Neural cell (in vitro differentiated cells): ENCODE data around the gene SH3PXD2B. TPM values are rescaled to one million over a fixed set of nuclear protein-coding genes. Genes with fewer than 3 reads are reported as not detected.

Experiments
- H2AFZ ChIP-seq: fragments of 200-600, 300-800 bp; sonication (generic), shearing (Covaris generic); 2 replicates; pipeline ENCODE4 v1.6.0; 2014; ENCODE audit warnings: low read depth, mild to moderate bottlenecking, antibody characterized with exemption, low read length, moderate library complexity
- H3F3A ChIP-seq: fragments of 200-600 bp; shearing (Covaris generic); 2 replicates; pipeline ENCODE4 v1.6.1; 2016; ENCODE audit warnings: mild to moderate bottlenecking, moderate library complexity, mixed read lengths, antibody characterized with exemption, low read length; ENCODE audit not compliant: insufficient read depth, poor library complexity, severe bottlenecking
- H3K27ac ChIP-seq: fragments of 200-600, 300-800 bp; sonication (generic), shearing (Covaris generic); 2 replicates; pipeline ENCODE4 v1.5.1; 2014; ENCODE audit warnings: mild to moderate bottlenecking, low read length, moderate library complexity
- H3K27me3 ChIP-seq: fragments of 300-800, 200-600 bp; sonication (generic), shearing (Covaris generic); 2 replicates; pipeline ENCODE4 v1.6.0; 2014; ENCODE audit warnings: mild to moderate bottlenecking, low read depth, low read length, moderate library complexity; ENCODE audit not compliant: insufficient read depth
- H3K36me3 ChIP-seq: fragments of 300-800, 200-600 bp; sonication (generic), shearing (Covaris generic); 2 replicates; pipeline ENCODE4 v1.5.1; 2014; ENCODE audit warnings: mild to moderate bottlenecking, antibody characterized with exemption, low read length, moderate library complexity; ENCODE audit not compliant: insufficient read depth
- H3K4me2 ChIP-seq: fragments of 300-800, 200-600 bp; sonication (generic), shearing (Covaris generic); 2 replicates; pipeline ENCODE4 v1.6.0; 2014; ENCODE audit warnings: mild to moderate bottlenecking, low read length
- H3K4me3 ChIP-seq: fragments of 300-800, 200-600 bp; sonication (generic), shearing (Covaris generic); 2 replicates; pipeline ENCODE4 v1.5.1; 2014; ENCODE audit warnings: mild to moderate bottlenecking, low read length, moderate library complexity
- H3K79me2 ChIP-seq: fragments of 200-600 bp; shearing (Covaris generic); replicated peaks from 2 replicates; pipeline ENCODE4 v1.6.0; 2014; ENCODE audit warnings: mild to moderate bottlenecking, low read length, moderate library complexity; ENCODE audit not compliant: insufficient read depth
- H3K9ac ChIP-seq: fragments of 300-800, 200-600 bp; sonication (generic), shearing (Covaris generic); 2 replicates; pipeline ENCODE4 v1.6.1; 2016; ENCODE audit warnings: mild to moderate bottlenecking, low read length, mixed read lengths
- H3K9me2 ChIP-seq: fragments of 200-600 bp; shearing (Covaris generic); 2 replicates; pipeline ENCODE4 v1.6.1; 2016; ENCODE audit warnings: mild to moderate bottlenecking, low read length, mixed read lengths; ENCODE audit not compliant: insufficient read depth
- H3K9me3 ChIP-seq: fragments of 200-600, 300-800 bp; sonication (generic), shearing (Covaris generic); 2 replicates; pipeline ENCODE4 v1.6.1; 2016; ENCODE audit warnings: mild to moderate bottlenecking, mixed run types, low read length, moderate library complexity, mixed read lengths
- H4K20me1 ChIP-seq: fragments of 200-600 bp; shearing (Covaris generic); 2 replicates; pipeline ENCODE4 v1.6.1; 2016; ENCODE audit warnings: mild to moderate bottlenecking, mixed run types; ENCODE audit not compliant: insufficient read depth
- EP300 ChIP-seq: fragments of 450-650 bp; conservative IDR thresholded peaks from 2 replicates; pipeline ENCODE4 v1.6.1; 2014; ENCODE audit warnings: antibody characterized with exemption, mild to moderate bottlenecking, moderate library complexity; ENCODE audit not compliant: poor library complexity, severe bottlenecking
- EZH2 ChIP-seq: fragments of 200-600, 300-800 bp; shearing (Covaris generic), sonication (generic); IDR thresholded peaks from 2 replicates; pipeline ENCODE4 v1.6.1; 2014; ENCODE audit warnings: antibody characterized with exemption, low read length, borderline replicate concordance, mild to moderate bottlenecking; ENCODE audit not compliant: insufficient read depth, poor library complexity, severe bottlenecking
- MXI1 ChIP-seq: fragments of 450-650 bp; conservative IDR thresholded peaks from 2 replicates; pipeline ENCODE4 v1.6.1; 2014; ENCODE audit warnings: antibody characterized with exemption, mild to moderate bottlenecking; ENCODE audit not compliant: poor library complexity, severe bottlenecking
- POLR2AphosphoS5 ChIP-seq: IDR thresholded peaks from 2 replicates; pipeline ENCODE4 v1.6.1; 2012
- RAD21 ChIP-seq: fragments of 450-650 bp; conservative IDR thresholded peaks from 2 replicates; pipeline ENCODE4 v1.6.1; 2014; ENCODE audit warnings: antibody characterized with exemption, mild to moderate bottlenecking, moderate library complexity
- SMC3 ChIP-seq: fragments of 450-650 bp; conservative IDR thresholded peaks from 2 replicates; pipeline ENCODE4 v1.6.1; 2014; ENCODE audit warnings: antibody characterized with exemption, mild to moderate bottlenecking, moderate library complexity; ENCODE audit not compliant: poor library complexity
- TAF1 ChIP-seq: IDR thresholded peaks from 2 replicates; pipeline ENCODE4 v1.6.1; 2012; ENCODE audit warnings: low read depth
- polyA plus RNA-seq: library from polyadenylated mRNA; depleted of rRNA; stranded (reverse); fragments of >200 nt; gene quantifications from 2 replicates; pipeline ENCODE4 v1.2.3, GENCODE V29; 2014
- TF ChIP-seq, protein P1 (sequence below): fragments of 450-650 bp; IDR thresholded peaks from 2 replicates; pipeline ENCODE4 v1.5.1; 2014; ENCODE audit warnings: antibody characterized with exemption, mild to moderate bottlenecking, moderate library complexity; ENCODE audit not compliant: poor library complexity, severe bottlenecking
- TF ChIP-seq, protein P2 (sequence below): IDR thresholded peaks from 2 replicates; pipeline ENCODE4 v1.6.1; 2012; ENCODE audit warnings: borderline replicate concordance

Gene SH3PXD2B
- polyA plus RNA-seq, 1 donor from 2014 or later, result 11.7 TPM

DNA sequence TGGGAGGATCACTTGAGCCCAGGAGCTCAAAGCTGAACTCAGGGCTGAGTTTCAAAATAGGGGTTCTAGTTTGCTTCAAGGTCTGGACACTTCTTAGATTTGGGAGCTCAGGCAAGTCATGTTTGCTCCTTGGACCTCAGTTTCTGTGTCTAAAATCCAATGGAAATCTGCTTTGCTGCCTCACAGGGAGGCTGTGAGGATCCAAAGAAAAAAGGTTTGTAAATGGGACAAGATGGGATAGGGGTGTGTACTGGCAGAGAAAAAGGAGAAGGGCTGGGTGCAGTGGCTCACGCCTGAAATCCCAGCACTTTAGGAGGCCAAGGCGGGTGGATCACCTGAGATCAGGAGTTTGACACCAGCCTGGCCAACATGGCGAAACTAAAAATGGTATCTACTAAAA is 39.6 kb upstream of the SH3PXD2B start:
- no peaks in the 10 kb centered on the region for H3K79me2 ChIP-seq
- H4K20me1 ChIP-seq, result no peaks in the 10 kb centered on the region
- no peaks in the 10 kb centered on the region for H3K9me2 ChIP-seq
- no peak overlapping the region for H3K9ac ChIP-seq
- no peak overlapping the region for H2AFZ ChIP-seq
- H3K4me2 ChIP-seq, result no peak overlapping the region
- no peaks in the 10 kb centered on the region for H3K27me3 ChIP-seq
- TF ChIP-seq EZH2 (no peak), RAD21 (no peak), EP300 (no peak), SMC3 (no peak), TAF1 (no peak), MXI1 (no peak), POLR2AphosphoS5 (no peak)
- TF ChIP-seq, protein P1, sequence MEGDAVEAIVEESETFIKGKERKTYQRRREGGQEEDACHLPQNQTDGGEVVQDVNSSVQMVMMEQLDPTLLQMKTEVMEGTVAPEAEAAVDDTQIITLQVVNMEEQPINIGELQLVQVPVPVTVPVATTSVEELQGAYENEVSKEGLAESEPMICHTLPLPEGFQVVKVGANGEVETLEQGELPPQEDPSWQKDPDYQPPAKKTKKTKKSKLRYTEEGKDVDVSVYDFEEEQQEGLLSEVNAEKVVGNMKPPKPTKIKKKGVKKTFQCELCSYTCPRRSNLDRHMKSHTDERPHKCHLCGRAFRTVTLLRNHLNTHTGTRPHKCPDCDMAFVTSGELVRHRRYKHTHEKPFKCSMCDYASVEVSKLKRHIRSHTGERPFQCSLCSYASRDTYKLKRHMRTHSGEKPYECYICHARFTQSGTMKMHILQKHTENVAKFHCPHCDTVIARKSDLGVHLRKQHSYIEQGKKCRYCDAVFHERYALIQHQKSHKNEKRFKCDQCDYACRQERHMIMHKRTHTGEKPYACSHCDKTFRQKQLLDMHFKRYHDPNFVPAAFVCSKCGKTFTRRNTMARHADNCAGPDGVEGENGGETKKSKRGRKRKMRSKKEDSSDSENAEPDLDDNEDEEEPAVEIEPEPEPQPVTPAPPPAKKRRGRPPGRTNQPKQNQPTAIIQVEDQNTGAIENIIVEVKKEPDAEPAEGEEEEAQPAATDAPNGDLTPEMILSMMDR, result no peak
- TF ChIP-seq, protein P2, sequence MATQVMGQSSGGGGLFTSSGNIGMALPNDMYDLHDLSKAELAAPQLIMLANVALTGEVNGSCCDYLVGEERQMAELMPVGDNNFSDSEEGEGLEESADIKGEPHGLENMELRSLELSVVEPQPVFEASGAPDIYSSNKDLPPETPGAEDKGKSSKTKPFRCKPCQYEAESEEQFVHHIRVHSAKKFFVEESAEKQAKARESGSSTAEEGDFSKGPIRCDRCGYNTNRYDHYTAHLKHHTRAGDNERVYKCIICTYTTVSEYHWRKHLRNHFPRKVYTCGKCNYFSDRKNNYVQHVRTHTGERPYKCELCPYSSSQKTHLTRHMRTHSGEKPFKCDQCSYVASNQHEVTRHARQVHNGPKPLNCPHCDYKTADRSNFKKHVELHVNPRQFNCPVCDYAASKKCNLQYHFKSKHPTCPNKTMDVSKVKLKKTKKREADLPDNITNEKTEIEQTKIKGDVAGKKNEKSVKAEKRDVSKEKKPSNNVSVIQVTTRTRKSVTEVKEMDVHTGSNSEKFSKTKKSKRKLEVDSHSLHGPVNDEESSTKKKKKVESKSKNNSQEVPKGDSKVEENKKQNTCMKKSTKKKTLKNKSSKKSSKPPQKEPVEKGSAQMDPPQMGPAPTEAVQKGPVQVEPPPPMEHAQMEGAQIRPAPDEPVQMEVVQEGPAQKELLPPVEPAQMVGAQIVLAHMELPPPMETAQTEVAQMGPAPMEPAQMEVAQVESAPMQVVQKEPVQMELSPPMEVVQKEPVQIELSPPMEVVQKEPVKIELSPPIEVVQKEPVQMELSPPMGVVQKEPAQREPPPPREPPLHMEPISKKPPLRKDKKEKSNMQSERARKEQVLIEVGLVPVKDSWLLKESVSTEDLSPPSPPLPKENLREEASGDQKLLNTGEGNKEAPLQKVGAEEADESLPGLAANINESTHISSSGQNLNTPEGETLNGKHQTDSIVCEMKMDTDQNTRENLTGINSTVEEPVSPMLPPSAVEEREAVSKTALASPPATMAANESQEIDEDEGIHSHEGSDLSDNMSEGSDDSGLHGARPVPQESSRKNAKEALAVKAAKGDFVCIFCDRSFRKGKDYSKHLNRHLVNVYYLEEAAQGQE, result no peak
- no peak overlapping the region for H3K4me3 ChIP-seq
- no peak overlapping the region for H3K27ac ChIP-seq
- no peaks in the 10 kb centered on the region for H3K9me3 ChIP-seq
- no peaks in the 10 kb centered on the region for H3K36me3 ChIP-seq
- H3F3A ChIP-seq, result no peaks in the 10 kb centered on the region

DNA sequence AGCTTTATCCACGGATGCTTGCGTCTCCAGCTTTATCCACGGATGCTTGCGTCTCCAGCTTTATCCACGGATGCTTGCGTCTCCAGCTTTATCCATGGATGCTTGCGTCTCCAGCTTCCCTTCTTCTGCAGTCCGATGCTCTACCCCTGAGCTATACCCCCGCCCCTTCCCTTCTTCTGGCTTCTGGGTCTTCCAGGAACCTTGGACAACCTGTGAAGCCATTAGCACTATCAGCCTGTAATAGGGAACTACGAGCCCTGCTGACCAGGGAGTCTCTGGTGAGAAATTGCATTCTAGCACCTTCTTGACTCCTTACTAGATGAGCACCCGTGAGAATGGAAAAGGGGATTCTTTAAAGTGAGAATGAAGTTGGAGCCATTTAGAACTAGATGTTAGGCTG is 39.1 kb upstream of the SH3PXD2B start:
- Histone ChIP-seq H3K27ac (no peak overlapping the region), H3K27me3 (no peaks in the 10 kb centered on the region), H4K20me1 (no peaks in the 10 kb centered on the region), H3K9me2 (no peaks in the 10 kb centered on the region), H2AFZ (no peak overlapping the region), H3K79me2 (no peaks in the 10 kb centered on the region), H3K9ac (no peak overlapping the region), H3K4me3 (no peak overlapping the region), H3K4me2 (no peak overlapping the region), H3K36me3 (no peaks in the 10 kb centered on the region), H3K9me3 (no peaks in the 10 kb centered on the region), H3F3A (no peaks in the 10 kb centered on the region)
- TF ChIP-seq MXI1 (no peak), POLR2AphosphoS5 (no peak), SMC3 (no peak), RAD21 (no peak), EZH2 (no peak), TAF1 (no peak), EP300 (no peak)
- TF ChIP-seq, protein P2, result no peak
- TF ChIP-seq, protein P1, result no peak
